Inflammatory macrophage (primary cell): ENCODE data around the gene MPL.

Experiments
- DNase-seq, 2 donors: peaks; one replicate each; pipeline ENCODE4 v3.0.0-alpha.2; 2020 to 2022
- total RNA-seq, 18 experiments: gene quantifications; one replicate each; lab custom pipeline; 2026; ENCODE audit warnings: mixed read lengths in 6 of 18, inconsistent platforms in 2 of 18; lab: John Stamatoyannopoulos, UW

The MPL gene
- 0 to 0.12 (median 0) reads per million in 18 experiments for total RNA-seq

DNA sequence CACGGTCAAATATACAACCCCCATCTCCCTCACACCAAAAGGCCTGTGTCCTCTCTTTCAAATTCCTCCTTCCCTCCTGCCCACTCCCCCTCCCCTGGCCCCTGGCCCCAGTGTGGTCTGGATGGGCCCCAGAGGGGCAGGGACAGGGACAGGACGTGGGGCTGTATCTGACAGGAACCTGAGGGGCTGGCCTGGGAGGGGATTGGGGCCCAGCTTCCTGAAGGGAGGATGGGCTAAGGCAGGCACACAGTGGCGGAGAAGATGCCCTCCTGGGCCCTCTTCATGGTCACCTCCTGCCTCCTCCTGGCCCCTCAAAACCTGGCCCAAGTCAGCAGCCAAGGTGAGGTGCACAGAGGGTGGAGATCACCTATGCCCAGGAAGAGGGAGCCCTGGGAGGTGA is at the start of gene MPL:
Gene MPL (plus strand): TSS at position 231 of the 400 bp plus-strand sequence. CDS start 31 bp downstream, at position 262.
- no peak for DNase-seq

DNA sequence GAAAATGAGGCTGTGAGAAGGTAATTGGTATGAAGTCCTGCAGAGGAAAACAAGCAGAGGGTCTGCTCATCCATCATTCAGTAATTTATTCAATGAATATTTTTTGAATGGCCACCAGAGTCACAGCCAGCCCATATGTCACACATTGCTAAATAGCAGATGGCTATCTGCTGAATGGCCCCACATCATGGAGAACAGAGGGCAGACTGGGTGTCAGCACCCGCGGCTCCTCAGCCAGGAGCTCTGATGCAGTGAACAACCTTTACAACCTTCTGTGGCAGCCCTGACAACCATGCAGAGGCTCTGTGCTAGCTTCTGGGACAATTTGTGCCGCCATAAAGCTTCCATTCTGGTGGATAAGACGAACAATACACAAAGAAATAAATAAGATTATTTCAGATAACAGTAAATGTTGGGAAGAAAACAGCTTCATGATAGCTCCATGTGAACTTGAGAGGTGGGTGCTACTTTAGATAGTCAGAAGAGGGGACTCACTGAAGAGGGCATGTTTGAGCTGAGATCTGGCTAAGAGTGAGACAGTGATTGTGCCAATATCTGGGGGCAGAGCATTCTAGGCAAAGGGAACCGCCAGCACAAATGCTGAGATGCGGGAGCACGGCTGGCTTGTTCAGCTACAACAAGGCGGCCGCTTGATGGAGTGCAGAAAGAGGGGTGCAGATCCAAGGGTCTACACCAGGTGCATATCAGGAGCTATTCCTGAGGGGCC is 49.4 kb upstream of the MPL start:
- no peak for DNase-seq

DNA sequence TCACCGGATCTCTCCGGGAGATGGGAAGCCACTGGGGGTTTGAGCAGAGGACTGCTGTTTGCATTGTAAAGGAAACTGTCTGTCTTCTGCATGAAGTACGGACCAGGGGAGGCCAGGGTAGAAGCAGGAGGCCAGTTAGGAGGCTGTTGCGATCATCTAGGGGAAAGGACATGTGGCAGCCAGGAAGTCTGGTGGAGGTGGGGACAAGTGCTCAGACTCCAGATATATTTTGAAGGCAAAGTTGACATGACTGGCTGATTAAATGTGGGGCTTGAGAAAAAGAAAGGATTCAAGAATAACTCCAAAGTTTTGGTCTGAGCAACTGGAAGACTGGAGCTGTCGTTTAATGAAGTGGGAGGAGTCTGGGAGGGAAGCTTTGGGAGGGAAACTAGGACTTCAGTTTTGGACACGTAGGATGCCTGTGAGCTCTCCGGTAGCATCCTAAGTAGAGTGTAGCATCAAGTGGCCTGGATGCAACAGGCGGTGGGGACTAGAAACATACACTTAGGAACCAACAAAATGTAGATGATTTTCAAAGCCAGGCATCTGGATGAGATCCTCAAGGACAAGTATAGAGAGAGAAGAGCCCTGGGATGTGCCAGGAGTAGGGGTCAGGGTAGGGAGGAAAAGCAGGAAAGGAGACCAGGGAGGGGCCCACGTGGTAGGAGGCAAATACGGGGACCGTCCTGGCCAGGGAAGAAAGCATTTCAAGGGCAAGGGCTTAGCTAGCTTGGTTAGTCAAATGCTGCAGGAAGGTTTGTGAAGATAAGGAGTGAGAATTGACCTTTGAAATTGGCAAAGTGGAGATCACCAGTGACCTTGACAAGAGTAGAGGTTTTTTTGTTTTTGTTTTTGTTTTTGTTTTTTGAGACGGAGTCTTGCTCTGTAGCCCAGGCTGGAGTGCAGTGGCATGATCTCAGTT is 48.6 kb upstream of the MPL start:
- no peak for DNase-seq

GRCh38 chr1:43292216-43292615 is 45.4 kb upstream of the MPL start:
- no peak for DNase-seq

DNA sequence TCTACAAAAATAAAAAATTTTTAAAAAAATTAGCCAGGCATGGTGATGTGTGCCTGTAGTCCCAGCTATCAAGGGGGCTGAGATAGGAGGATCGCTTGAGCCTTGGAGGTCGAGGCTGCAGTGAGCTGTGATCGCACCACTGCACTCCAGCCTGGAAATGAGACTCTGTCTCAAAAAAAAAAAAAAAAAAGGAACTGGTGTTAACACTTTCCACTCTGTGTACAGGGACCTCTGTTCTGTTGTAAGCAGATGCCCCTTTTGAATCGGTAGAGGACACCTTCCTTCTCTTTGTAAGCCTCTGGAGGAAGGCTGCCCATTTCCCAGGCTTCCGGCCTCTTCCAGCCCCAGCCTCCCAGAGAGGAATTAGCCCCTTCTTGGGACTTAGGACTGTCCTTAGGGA is 44.9 kb upstream of the MPL start:
- DNase-seq = no peak

- DNase-seq = no peak
Measured at GRCh38 chr1:43293176-43293575, 44.4 kb upstream of the MPL start.

DNA sequence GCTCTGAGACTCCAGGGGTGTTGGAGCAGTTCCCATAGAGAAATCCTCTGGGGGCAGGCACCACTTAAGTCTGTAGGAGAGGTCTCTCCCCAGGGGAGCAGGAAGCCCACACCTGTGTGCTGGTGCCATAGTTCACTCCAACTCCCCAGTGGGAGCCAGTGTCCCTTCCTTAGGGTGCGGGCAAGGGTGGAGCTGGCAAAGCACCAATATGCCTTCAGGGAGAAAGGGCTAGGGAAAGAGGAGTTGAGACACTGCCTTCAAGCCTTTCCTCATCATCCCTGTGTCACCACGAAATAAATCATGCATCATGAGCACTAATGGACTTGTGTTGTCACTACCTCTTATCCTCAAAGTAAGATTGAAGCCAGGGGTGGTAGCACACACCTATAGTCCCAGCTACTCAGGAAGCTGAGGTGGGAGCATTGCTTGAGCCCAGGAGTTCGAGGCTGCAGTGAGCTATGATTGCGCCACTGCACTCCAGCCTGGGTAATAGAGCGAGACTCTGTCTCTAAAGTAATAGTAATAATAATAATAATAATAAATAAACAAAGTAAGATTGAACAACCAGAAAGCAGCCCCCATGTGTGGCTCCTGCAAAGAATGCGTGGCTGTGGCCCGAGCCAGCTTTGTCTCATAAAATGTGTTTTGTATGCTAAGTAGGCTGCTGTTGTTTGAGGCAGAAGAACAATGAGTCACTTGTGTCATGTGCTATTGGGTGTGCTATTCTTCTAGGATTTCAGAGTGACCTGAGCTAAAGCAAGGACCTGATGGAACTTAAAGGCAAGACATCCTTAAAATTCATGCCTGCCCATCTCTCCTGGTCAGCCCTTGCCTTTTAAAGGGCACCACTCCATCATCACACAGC is 43.5 kb upstream of the MPL start:
- DNase-seq = peak; percentile 36 to 62

- no peak for DNase-seq
Measured at GRCh38 chr1:43294761-43295160, 42.9 kb upstream of the MPL start.

GRCh38 chr1:43296207-43296606 is 41.4 kb upstream of the MPL start:
- DNase-seq = no peak

DNA sequence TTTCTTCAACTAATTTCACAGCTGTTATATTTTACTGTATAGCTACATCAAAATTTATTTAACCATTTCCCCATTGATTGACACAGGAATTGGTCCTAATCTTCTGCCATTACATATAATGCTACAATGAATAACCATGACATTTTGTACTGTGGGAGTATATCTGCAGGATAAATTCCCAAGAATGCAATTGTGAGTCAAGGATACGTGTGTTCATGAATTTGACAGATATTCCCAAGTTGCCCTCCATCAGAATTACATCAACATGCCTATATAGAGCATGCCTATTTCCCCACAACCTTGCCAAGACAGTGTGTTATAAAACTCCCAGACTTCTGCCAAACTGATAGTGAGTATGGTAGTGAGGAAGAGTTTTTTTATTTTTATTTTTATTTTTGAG is 39.6 kb upstream of the MPL start:
- no peak for DNase-seq

DNA sequence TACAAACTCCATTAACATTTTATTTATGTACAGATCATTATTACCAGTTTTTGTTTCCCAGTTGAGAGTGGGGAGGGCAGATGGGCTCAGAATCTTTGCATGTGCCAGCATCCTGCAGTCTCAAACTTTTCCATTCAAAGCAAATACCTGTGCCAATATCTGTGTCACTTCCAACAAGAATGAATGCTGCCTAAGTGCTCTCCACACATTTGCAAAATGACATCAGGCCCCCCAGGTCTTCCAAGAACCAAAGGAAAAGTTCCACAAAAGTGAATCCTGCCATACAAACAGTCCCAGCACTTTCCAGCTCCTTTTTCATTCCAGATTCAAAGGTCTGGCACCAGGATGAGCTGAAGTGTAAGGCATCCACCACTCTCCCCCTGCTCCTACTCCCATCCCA is 38.5 kb upstream of the MPL start:
- no peak for DNase-seq

DNA sequence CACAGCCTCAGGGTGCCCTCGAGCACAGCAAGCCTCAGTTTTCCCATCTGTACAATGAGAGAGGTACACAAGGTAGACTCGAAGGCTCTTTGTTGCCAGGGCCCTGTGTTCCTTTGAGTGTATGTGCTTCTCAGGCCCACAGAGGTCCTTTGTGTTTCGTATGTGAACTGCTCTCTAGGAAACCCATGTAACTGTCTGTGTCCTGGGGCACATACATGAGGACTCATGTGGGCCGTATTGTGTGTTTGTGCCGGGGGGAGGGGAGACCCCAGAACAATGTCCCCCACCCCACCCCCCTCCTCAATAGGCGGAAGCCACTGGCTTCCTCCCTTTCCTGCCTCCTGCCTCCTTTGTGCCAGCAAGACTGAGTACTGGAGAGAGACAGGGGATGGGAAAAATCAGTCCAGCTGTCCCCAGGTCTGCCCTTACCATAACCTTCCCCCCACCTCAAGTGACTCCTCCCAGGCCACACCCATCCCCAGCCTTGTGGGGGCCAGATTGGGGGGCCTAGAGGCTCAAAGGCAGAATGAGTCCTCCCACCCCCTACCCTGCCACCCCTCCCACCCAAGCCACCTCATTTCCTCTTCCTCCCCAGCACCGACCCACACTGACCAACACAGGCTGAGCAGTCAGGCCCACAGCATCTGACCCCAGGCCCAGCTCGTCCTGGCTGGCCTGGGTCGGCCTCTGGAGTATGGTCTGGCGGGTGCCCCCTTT is 37.1 kb upstream of the MPL start, which contains the start of gene TIE1:
Gene TIE1 (plus strand): TSS at position 605 of the 717 bp plus-strand sequence. CDS start 90 bp downstream, at position 695.
- no peak for DNase-seq

DNA sequence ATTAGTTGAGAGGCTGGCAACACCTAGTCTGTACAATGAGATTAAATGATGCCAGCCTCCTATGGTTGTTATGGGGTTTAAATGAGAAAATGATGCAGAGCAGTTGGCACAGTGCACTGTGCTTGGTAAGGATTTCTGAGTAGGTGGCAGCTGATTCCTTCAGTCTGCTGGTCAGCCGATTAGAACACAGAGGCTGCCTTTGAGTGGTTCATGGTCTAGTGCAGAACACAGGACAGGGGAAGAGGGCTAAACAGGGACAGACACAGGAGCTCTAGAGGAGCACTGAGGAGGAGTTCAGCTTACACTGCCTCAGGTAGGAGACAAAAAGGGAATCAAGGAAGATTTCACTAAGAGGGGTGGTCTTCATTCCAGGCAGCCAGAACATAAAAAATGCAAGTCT is 35.4 kb upstream of the MPL start:
- no peak for DNase-seq

DNA sequence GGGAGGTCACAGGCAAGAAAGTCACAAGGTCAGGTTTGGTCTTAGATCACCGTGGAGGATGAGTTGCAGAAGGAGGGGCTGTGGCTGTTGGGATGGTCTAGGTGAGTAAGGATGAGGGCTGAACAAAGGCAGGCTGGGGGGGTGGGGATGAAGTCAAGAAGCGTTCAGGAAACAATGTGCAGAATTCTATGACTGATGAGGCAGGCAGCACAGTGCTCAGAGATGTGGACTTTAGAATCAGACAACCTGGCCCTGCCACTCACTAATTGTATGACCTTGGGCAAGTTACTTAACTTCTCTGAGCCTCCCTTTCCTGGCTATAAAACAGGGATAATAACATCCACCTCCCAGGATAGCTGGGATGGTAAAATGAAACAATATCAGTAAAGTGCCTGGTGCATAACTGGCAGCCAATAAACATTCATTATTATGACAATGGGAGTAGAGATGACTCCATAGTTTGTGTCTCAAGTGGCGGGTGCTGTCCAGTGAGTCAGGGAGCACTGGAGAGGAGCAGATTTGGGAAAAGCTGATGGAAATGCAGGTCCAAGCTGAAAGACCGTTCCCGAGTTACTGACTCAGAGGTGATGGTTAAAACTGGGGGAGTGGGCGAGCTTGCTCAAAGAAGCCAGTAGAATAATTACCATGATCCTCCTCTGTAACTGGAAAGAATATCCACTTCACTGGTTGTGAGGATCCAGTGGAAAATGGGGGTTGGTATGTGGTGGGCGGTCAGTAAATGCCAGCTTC is 34.7 kb upstream of the MPL start:
- DNase-seq = no peak

DNA sequence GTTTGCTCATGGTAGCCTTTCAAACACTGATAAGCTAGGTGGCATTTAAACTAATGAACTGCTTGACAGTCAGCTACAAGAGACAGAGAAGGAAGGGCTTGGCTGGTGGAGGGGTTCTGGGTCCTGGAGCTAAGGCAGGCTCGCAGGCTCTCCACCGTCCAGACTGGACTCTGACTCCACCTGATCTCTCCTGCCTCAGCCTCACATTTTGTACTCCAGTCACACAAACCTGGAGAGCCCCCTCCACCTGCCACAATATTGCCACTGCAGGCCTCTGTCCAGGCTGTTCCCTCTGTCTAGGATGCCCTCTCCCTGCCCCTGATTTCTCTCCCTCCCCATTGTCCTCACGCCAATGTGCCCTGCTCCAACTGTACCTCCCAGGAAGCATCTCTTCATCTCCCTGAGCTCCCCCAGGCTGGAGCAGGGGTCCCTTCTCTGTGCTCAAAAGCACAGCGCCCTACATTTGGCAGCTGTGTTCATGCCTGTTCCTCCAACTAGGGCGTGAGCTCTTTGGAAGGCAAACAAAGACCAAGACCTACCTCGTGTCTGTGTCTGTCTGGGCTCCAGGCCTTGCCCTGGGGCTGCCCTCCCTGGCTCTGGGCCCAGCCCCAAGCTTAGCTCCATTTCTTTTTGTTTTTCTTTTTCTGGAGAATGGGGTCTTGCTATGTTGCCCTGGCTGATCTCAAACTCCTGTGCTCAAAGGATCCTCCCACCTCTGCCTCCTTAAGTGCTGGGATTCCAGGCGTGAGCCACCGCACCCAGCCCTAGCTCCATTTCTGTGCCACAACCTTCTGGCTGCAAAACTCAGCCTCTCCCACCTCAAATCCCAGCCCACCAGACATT is 33.9 kb upstream of the MPL start:
- DNase-seq = no peak

- no peak for DNase-seq
Measured at GRCh38 chr1:43304314-43304681, 33.3 kb upstream of the MPL start.

DNA sequence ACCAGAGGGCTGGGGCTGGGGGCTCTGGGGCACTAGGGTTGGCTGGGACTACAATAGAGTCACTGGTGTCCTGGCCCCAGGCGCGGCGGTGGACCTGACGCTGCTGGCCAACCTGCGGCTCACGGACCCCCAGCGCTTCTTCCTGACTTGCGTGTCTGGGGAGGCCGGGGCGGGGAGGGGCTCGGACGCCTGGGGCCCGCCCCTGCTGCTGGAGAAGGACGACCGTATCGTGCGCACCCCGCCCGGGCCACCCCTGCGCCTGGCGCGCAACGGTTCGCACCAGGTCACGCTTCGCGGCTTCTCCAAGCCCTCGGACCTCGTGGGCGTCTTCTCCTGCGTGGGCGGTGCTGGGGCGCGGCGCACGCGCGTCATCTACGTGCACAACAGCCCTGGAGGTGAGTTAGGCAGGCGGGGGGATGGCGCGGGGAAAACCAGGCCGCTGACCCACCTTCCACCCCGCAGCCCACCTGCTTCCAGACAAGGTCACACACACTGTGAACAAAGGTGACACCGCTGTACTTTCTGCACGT is 32.8 kb upstream of the MPL start:
- no peak for DNase-seq

DNA sequence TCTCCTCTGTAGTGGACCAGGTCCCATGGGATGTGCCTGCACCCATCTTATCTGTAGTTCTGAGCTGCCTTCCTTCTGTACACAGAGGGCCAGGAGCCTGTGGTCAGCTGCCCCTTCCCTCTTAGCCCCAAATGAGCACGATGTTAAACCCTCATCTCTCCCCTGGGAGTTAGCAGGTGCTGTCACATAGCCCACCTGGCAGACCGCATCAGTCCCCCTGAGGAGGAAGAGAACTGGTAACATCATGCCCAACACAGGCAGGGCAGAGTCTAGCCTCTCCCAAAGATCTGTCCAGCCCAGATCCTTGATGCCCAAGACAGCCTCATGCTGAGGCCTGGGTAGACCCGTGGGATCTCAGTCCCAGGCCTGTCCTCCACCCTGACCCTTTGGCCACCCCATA is 32.2 kb upstream of the MPL start:
- DNase-seq = no peak

DNA sequence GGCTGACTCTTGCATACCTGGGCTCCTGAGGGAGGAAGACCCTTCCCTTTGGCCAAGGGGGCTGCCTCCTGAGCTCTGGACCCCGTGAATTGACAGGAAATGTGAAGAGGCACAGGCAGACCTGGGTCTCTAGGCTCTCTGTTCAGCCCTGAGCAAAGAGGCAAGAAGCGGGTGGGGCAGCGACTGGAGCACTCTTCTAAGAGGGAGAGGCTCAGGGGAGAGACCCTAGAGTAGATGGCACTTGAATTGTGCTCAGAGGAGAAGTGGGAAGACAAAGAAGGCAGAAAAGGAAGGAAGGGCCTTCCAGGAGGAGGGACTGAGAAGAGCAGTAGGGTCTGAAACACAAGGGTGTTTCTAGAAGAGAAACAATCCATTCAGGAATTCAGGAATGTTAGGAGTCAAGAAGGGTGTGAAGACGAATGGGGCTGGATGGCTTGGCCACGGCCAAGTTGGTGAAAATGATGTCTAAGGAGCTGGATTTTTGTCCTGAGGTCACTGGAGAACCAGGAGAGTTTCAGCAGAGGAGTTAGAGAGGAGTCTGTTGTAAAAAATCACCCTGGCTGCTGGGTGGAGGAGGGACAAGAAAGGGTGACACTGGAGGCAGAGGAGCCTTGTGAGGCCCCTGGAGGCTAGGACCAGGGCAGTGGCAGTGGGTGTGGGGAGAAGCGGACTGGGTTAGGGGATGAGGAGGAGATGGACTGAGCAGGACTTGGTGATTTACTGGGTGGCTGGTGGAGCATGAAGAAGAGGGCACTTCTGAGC is 31.5 kb upstream of the MPL start:
- no peak for DNase-seq
